NCI-H146 (cell line): ENCODE measurements around the gene CDC42EP3.

Experiments used
- DNase-seq: peaks from one replicate; lab custom pipeline; 2025; lab: John Stamatoyannopoulos, UW

The CDC42EP3 gene

GRCh38 chr2:37683921-37684780 is 12.7 kb upstream of the CDC42EP3 start:
- DNase-seq, result no peak

DNA sequence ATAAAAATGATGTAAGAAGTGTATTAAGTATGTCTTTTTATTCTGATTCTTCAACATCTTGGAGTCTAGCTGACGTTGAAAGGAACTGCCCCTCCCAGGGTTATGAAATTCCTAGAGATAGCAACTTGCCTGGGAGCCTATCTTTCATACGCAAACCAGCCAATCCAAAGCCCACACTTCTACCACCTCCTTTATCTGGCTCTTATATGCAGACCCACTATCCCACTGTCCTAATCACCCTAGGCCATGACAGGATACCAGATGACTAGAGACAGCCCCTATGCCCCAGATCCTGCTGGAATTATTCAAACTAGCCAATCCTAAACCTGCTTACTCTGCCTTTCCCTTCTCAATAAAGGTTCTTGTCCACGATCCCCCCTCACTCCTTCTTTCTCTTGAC is 11.8 kb upstream of the CDC42EP3 start:
- no peak for DNase-seq

- DNase-seq, result no peak
Observed at GRCh38 chr2:37682473-37682872, 11.0 kb upstream of the CDC42EP3 start.

DNA sequence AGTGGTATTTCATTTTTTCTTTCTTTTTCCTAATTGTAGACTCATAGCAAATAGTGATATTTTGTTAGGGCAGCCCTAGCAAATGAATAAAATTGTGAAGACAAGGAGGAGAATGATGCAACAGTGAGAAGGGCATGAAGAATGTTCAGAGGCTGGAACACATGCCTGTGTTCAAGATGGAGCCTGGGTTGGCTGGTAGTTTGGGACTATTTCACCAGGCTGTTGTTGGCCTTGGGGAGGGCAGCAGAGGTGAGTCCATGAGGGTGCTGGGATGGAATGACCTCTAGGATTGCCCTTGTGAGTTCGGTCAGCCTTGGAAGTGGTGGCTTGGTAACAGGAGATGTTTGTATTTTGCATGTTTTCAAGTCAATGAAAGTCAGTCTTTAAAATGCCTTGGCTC is 10.1 kb upstream of the CDC42EP3 start:
- no peak for DNase-seq

GRCh38 chr2:37679072-37679695 is 7.7 kb upstream of the CDC42EP3 start:
- peak; percentile 16 for DNase-seq

GRCh38 chr2:37676274-37676673 is 4.8 kb upstream of the CDC42EP3 start:
- DNase-seq, result peak; percentile 37

- DNase-seq, result no peak
Observed at GRCh38 chr2:37674946-37675345, 3.5 kb upstream of the CDC42EP3 start.

DNA sequence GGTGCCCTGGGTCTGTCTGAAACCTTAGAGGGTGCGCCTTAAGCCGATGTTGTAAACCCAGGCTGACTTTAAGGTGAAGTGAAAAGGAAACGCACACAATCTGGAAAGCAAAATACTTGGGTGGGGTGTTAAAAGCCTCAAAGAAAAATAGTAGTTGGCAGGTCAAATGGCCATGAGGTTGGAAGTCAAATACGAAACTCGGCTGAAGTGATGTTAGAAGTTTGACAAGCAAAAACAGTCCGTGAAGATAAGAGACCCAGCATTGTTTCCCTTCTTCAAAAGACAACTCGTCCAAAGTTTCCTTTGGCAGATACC is 1.4 kb upstream of the CDC42EP3 start:
- no peak for DNase-seq

DNA sequence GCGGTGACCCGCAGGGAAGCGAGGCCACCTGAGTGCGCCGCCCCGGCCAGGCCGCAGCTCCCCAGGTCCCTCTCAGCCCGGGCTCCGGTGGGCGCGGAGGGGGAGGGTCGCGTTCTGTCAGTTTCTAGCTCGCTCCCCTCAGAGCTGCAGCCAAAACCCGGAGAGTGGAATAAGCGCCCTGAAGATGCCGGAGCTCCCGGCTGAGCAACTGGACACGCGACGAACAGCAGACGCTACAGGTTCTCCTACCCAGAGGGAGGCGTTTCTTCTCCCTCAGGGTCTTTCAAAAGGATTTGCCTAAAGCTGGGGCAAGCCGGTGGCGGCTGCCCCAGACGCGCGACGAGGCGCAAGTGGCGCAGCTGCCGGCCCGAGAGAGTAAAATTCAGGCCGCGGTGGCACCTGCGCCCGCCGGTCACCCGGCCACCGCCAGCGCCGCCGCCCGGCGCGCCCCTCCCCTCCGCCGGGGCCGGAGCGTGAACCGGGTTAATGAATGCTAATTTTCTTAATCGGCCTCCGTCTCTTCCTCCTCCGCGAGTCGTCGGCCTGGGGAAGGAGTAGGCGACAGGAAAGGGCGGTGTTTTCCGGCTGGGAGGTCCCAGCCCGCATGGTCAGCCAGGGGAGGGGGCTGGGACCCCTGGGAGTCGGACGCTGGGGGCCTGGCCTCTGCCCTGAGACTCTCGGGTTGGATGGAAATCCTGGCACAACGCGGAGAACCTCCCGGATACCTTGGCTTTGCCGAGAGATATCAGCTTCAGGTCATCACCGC is 845 bp upstream of the CDC42EP3 start:
- peak; percentile 94 for DNase-seq

- DNase-seq, result no peak
Observed at GRCh38 chr2:37671816-37672103, 318 bp upstream of the CDC42EP3 start.

DNA sequence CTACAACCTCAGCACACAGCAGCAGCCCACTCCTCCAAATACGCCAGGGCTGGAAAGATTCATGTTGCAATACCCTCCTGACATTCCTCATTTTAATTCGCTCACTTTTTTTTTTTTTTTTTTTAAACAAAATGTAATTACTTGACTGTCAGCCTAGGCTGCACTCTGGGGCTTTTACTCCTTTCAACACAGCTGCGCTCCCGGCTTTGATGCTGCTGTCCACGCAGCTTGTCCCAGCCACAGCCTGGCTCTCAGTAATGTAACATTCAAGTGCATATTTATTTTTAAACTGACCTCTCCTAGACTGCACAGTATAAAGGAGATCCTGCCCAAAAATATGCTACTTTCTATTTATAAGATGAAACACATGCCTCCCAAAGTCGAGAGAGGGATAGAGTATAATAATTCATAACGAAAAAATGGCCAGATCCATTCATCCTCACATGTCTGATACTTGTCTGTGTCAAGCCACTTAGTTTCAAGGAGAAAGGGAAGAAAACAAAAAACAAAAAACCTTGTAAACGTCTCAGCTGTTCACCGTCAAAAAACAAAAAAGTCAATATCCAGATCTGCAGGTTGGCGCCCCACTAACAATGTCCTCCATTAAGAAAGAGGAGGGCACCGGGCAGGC is 949 bp downstream of the CDC42EP3 start:
- peak; percentile 19 for DNase-seq

GRCh38 chr2:37669446-37669845 is 2.0 kb downstream of the CDC42EP3 start:
- DNase-seq, result no peak

DNA sequence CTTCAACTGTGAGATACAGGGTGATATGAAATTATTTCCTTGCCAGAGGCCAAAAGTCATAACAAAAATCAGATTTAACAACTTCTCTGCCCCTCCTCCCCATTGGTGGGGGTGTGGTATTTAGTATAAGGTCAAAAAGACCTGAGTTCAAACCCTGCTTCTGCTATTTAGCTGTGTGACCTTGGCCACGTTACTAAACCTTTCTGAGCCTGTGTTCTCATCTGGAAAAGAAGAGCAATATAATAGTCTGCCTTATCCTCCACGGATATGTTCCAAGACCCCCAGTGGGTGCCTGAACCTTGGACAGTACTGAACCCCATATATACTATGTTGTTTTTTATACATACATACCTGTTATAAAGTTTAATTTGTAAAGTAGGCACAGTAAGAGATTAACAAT is 3.7 kb downstream of the CDC42EP3 start:
- no peak for DNase-seq

DNA sequence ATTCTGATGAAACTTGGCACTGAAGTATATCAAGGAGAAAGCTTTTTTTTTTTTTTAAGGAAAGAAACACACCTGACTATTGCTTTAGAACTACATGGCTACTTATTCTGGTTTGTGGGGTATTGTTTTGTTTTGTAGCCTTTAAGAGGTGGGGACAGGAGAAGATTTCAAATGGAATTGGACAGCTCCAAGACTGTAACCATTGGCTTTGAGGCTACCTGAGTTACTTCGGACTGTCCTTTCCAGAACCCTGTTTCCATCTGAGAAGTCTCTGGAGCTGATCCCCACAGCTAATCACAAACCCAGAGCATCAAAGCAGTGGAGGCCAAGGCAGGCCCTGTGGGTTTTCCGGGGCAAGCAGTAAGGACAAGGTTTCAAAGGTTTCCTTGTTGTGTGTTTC is 4.7 kb downstream of the CDC42EP3 start:
- no peak for DNase-seq

DNA sequence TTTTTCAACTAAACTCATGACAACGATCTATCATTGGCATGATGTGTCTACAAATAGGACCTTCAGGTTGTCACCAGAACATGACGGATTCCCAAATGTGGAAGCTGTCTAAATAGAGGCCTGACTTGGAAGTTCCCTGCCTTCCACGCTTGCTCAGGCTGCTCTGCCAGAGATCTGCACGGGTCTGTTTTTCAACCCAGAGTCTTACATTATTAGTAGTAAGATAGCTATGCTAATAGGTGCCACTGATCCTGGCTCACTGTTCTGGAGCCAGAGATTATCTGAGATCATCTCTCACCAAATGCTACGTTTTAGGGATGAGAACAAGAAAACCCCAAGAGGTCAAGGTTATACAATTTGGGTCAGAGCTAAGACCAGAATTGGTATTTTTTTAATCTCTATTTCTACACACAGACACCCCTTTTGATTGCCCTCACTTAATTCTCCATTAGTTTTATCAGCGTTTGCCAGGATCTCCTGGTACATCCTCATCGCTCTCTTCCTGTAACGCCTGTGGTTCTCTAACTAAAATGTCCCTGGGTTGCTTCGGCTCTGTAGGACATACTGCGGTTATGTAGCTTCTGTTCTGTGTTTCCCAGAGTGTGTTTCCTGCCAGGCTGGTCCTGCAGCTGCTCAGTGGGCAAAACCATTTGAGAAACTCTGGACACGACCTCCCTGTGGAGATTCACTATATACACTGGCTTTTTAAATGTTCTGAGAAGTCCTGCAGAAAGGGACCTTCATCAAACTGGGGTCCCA is 5.7 kb downstream of the CDC42EP3 start:
- no peak for DNase-seq

- no peak for DNase-seq
Observed at GRCh38 chr2:37665043-37665442, 6.4 kb downstream of the CDC42EP3 start.

GRCh38 chr2:37664231-37664643 is 7.2 kb downstream of the CDC42EP3 start:
- no peak for DNase-seq

DNA sequence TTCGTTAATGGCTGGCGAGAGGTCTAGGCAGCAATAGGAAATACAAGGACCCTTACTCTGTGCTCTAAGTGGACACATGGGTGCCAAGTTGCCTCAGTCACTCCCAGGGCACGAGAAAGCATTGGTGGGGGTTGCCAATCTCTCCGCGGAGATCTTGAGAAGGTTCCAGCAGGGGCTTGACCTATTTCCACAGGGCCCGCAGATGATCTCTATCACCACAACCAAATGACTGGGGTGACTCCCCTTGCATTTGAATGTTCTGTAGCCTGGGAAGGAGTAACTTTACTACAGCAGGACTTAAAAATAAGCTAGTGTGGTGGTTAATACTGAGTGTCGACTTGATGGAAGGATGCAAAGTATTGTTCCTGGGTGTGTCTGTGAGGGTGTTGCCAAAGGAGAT is 8.1 kb downstream of the CDC42EP3 start:
- no peak for DNase-seq

- no peak for DNase-seq
Observed at GRCh38 chr2:37659723-37660122, 11.7 kb downstream of the CDC42EP3 start.

GRCh38 chr2:37658682-37659081 is 12.8 kb downstream of the CDC42EP3 start:
- DNase-seq, result no peak

GRCh38 chr2:37657471-37657870 is 14.0 kb downstream of the CDC42EP3 start:
- no peak for DNase-seq
